ENCODE results near the gene PDHX. TPM values are rescaled to one million over a fixed set of nuclear protein-coding genes. Genes with fewer than 3 reads are reported as not detected.

Gene PDHX
- total RNA-seq, 1 experiment from 2014 or later: 23.2 TPM

GRCh38 chr11:34988294-34989255 is 72.2 kb downstream of the PDHX start:
- DNase-seq (ENCODE audit: low spot score): no peak

DNA sequence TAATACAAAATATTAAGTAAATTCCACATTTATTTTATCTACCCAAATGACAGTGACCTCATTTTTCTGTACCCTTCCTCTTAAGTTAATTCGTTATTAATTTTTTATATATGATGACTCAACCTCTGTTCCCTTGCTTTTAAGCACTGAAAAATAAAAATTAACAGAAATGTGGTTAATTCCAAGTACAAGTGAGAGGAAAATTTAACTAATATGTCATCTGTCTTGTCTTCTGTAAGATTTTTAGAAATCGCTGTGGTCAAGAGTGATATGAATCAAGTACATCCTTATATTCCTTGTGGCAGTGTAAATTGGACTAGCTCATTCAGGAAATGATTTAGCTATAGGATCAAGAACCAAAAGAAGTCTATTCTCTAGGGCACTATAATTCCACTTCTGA is 74.5 kb downstream of the PDHX start:
- DNase-seq (ENCODE audit: low spot score): no peak

DNA sequence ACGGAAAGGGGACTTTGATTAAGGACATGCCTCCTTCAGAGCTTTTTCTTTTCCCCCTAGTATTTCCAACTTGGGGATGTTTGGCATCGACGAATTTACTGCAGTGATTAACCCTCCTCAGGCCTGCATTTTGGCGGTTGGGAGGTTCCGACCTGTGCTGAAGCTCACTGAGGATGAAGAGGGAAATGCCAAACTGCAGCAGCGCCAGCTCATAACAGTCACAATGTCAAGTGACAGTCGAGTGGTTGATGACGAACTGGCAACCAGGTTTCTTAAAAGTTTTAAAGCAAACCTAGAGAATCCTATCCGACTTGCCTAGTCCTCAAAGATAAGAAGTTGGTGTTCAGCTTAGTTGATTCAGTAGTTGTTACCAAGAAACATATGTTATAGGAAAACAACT is 78.4 kb downstream of the PDHX start:
- DNase-seq (ENCODE audit: low spot score): no peak

DNA sequence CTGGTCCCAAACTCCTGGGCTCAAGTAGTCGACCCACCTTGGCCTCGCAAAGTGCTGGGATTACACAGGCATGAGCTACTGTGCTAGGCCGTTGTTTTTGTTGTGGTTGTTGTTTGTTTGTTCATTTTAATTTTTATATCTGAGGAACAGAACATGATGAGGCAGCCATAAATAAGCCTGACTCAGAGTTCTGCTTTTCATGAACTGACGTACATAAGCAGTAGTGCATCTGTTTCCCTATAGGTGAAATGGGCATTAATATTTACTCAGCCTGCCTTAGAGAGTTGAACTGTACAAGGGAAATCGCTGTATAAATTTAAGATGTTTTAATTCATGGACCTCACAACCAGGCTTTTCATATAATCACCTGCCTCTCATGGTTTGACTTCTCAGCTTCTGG is 80.5 kb downstream of the PDHX start:
- DNase-seq (ENCODE audit: low spot score): no peak

DNA sequence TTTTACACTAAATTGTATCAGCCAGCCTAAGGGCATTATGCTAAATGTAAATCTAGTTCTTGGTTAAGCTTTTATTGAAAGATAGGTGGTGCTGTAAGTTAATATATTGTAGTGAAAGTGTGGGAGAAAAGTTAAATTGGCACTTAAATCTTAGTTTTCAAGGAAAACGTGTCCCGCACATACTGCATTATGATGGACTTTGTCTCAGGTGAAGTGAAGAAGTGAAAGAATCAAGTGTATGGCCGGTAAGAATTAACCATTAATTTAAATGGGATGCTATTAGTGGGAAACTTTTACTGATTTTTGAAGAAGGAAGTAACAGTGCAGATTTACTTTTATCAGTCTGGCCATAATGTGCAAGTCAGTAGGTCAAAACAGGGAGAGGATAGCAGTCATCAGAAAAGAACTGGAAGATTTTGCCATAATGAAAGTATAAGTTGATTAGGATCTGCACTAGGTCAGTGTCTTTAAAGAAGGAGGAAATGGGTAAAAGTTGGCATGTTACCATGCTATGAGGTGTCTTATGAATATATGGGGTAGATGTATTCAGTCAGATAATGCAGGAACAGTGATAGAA is 81.6 kb downstream of the PDHX start:
- peak; percentile 66 for DNase-seq (ENCODE audit: low spot score)

DNA sequence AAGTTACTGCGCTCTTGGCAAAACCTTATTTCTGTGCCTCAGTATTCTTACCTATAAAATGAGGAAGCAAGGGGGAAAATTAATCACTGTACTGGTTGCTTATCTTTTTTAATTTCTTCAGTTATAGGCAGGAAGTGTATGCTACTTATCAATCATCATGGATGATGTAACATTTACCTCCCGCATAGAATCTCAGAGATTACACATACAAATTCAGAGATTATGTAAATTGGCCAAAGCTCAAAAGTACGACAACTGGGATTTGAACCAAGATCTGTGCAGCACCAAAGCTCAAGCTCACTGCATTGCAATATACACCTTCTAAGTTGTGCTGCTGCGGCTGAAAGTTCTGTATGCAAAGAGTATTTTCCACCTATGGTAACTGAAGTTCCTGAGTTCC is 83.0 kb downstream of the PDHX start:
- DNase-seq (ENCODE audit: low spot score): no peak

GRCh38 chr11:35003186-35003585 is 86.8 kb downstream of the PDHX start:
- DNase-seq (ENCODE audit: low spot score): no peak

DNA sequence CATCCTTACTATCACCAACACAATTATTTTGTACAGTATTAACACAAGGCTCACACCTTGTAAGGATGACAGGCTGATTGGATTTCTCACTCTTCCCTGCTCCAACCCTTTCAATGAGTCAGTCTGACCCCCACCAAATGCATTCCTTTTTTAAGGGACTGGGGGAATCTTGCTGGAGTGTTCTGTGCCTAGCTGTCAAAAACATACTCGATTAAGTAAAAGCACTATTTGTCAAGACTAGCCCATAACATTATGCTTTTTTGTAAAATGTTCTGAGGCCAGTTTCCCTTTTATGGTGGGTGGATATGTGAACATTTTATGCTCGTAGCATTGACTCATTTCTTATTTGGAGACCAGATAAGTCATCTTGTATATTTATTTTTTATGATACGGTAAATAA is 87.2 kb downstream of the PDHX start:
- no peak for DNase-seq (ENCODE audit: low spot score)

GRCh38 chr11:35005141-35005780 is 88.8 kb downstream of the PDHX start:
- DNase-seq (ENCODE audit: low spot score): peak; percentile 94

DNA sequence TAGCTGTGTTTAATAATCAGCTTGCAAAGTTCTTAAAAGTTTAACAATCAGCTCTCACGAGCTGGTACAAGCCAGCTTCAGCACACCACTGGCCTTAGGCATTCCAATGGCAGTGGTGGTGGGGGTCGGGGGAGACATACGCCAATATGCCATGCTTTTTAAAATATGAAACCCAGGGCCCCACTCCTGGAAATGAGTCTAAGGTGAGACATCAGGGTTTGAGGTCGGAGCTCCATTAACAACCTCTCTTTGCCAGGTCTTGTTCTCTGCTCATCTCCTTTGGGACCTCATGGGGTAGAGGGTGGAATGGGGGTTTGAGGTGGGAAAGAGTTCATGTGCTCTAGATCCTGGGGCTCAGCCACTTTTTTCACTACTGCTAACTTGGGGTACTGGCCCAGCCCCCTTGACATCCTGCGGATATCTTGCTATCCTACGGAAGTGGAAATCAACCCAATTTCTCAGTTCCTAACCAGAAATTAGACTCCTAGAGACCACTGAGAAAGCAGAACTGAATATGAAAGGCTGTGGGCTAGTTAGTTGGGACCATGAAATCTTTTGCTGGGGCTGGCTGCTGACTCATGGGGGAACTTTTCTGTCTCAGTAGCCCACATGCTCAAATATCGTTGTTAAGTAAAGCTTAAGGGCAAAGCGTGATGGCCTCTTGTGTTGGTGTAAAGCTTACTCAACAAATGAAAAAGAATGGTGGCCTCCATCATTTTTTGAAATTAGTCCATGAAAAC is 90.1 kb downstream of the PDHX start:
- DNase-seq (ENCODE audit: low spot score): no peak

- no peak for DNase-seq (ENCODE audit: low spot score)
Measured at GRCh38 chr11:35007277-35007676, 90.9 kb downstream of the PDHX start.

DNA sequence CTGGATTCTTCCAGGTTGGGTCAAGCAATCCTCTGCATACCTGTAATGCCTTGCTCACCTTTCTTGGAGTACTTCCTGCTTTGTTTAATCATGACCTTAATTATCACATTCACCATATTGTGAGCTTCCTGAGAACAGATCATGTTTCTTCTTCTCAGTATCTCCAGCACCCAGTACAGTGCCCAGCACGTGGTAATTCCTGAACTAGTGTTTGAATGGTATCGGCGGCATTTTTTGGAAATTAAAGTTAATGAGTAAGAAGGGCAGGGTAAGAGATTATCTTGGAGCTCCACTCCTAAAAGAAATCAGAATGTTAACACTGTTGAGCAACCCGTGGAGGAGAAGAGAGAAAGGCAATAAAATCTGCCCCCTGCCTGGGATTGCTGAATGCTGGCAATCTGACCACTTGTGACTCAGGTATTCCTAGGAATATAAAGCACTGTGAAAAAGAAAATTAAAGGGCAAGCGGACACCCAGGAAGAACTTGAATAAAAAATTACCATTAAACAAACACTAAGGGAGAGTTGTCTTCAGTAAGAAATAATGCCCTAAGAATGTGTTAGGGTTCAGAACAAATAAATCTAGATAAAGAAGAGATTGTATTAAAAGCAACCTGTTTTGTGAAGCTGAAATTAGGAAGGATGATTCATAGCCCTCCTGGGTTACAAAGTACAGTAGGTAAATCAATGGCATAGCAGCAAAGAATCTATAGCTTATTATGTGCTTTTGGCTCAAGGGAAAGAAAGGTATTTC is 92.9 kb downstream of the PDHX start:
- peak; percentile 94 for DNase-seq (ENCODE audit: low spot score)

DNA sequence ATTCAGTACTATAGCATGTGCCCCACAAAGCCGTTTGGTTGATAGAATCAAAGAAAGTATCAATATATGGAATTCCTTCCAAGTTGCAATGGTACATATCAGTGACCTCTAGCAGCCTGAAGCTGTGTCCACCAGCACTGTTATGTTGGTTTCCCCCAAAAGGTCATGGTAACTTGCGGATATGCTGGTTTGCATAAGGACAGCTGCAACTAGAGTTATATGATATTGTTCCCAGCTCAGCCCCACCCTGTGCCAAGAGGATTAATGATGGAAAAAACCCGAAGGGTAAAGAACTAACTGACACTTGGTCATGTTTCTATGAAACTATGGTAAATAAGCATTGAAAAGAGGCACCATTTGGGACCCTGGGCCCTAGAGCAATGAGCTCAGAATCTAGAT is 93.5 kb downstream of the PDHX start:
- peak; percentile 67 for DNase-seq (ENCODE audit: low spot score)

DNA sequence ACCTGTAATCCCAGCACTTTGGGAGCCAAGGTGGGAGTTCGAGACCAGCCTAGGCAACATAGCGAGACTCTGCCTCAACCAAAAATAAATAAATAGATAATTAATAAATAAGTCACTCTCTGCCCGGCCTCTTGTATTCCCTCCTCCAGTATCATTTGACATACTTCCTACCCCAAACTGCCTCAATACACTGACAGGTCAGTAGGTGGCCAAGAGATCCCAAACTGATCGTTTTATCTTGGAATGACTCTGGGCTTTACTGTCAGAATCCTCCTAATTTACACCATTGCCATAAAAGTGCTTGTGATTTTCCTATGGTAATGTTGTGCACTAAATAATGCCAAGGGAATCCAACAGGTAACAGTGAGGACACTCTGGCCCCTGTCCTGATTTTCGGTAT is 94.2 kb downstream of the PDHX start:
- no peak for DNase-seq (ENCODE audit: low spot score)

DNA sequence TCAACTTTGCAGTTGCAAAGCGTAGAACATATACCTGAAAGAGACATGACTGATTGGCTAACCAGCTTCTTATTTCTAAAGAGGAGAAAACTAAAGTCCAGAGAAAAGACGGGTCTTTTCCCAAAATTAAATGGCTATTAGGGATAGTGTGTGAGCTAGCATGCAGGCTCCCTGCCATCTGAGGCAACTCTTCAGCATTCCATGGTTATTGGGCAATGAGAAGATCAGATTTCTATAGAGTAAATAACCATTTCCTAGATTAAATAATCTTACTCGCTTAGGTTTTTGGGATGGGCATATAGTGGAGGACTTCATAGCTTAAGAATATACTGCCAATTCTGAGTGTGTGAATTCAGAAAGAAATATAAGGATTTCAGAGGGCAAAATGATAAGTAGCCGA is 95.0 kb downstream of the PDHX start:
- DNase-seq (ENCODE audit: low spot score): no peak

DNA sequence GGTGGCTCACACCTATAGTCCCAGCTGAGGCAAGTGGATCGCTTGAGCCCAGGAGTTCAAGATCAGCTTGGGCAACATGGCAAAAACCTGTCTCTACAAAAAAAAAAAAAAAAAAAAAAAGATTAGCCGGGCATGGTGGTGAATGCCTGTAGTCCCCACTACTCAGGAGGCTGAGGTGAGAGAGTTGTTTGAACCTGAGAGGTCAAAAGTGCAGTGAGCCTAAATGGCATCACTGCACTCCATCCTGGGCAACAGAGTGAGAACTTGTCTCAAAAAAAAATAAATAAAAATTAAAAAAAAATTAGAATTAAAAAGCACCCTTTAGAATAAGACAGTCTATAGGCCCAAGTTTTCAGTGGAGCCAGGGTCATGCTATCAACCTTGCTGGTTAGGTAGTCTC is 95.5 kb downstream of the PDHX start:
- no peak for DNase-seq (ENCODE audit: low spot score)

DNA sequence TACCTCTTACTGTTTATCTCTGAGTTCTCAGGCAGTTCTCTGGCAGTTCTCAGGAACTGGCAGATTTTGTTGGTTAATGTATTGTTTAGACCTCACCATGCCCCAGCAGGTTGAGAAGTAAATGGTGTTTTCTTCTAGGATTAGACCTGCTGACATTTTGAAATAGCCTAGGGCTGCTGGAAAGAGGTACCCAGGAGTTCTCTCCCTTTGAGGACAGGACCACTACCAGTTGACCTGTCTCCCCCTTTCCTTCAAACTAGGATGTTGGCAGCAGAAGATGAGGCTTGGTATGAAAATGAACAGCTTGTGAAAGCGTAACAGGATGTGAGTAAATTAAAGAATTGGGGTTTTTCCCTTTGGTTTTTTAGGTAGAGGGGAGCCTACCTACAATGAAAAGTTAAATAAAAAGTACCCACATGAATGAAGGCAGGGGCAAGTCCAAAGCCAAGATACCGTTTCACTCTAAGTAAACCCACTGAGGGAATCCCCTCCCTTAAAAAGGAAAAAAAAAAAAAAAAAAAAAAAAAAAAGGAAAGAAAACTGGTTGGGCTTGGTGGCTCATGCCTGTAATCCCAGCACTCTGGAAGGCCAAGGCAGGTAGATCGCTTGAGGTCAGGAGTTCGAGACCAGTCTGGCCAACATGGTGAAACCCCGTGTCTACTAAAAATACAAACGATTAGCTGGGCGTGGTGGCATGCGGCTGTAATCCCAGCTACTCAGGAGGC is 96.2 kb downstream of the PDHX start:
- no peak for DNase-seq (ENCODE audit: low spot score)

DNA sequence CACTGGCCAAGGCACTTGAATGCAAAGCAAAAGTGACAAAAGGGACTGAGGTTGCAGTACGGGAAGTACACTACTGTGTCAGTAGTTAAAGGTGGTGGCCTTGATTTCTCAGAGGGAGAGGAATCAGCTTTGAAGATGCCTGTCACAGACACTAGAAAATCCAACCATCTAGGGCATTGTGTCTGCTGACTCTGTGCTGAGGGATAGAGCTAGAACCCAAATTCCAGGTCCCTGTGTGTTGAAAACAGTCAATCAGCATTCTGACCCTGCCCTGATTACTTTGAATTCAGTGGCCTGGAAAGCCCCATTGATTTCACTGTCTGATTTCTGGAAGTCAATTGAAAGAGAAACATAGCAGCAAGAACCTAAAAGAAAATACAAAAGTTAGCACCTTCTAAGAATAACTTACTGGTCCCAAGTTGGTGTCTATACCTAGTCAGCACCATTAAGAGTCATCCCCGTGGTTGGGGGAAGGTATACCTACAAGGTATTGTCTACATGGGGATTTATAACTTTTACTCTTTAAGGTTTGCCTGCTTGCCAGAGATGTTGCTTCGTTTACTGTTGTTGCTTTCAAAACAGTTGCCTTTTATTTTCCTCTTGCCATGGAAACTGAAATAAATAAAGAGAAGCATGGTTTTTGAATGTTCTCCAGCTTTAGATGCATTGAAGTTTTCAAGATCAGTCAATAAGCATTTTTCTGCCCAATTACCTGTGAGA is 97.3 kb downstream of the PDHX start:
- no peak for DNase-seq (ENCODE audit: low spot score)

DNA sequence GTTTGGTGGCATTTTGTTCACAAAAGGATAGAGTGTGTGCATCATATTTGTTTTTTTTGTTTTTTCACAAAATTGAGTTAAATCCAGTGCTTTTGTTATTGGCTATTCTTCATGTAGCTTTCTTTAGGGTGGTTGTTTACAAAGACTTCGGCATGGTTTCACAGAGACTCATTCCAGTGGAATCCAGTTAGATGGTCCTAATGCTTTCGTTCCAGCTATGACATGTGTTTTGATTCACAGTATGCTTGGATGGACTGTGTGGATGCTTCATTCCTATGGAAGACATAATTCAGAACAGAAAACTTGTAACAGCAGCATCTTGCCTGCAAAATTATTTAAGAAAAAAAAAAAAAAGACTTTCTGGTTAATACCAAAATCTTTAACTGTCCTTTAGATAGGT is 97.9 kb downstream of the PDHX start:
- no peak for DNase-seq (ENCODE audit: low spot score)

Measured in HT-29 (cell line).